HepG2 (cell line): ENCODE measurements around the gene PPP3R1. TPM values are rescaled to one million over a fixed set of nuclear protein-coding genes. Genes with fewer than 3 reads are reported as not detected.

Source experiments
- DR1 ChIP-seq: sonication (generic); formaldehyde crosslinking; IDR thresholded peaks from 2 replicates; pipeline ENCODE4 v1.8.0; 2021; ENCODE audit warnings: mild to moderate bottlenecking, missing genetic modification reagents, inconsistent platforms
- DZIP1 ChIP-seq: sonication (generic); formaldehyde crosslinking; IDR thresholded peaks from 2 replicates; pipeline ENCODE4 v1.5.0; 2020; ENCODE audit warnings: mild to moderate bottlenecking, missing genetic modification reagents
- GMEB2 ChIP-seq: IDR thresholded peaks from 2 replicates; pipeline ENCODE4 v1.6.1; 2016; ENCODE audit warnings: missing biosample characterization, missing genetic modification reagents, low read depth
- MBD4 ChIP-seq: IDR thresholded peaks from 2 replicates; pipeline ENCODE4 v1.6.1; 2012; ENCODE audit warnings: low read length, inconsistent platforms, borderline replicate concordance
- ZBTB1 ChIP-seq: sonication (generic); formaldehyde crosslinking; IDR thresholded peaks from 2 replicates; pipeline ENCODE4 v1.4.0; 2020; ENCODE audit warnings: missing genetic modification reagents, borderline replicate concordance
- ZNF138 ChIP-seq: sonication (generic); formaldehyde crosslinking; IDR thresholded peaks from 2 replicates; pipeline ENCODE4 v1.5.0; 2020; ENCODE audit warnings: mild to moderate bottlenecking, low read depth, missing genetic modification reagents
- ZNF710 ChIP-seq: sonication (generic); formaldehyde crosslinking; IDR thresholded peaks from 2 replicates; pipeline ENCODE4 v1.5.0; 2020; ENCODE audit warnings: mild to moderate bottlenecking, missing genetic modification reagents, borderline replicate concordance
- polyA plus RNA-seq, 8 experiments: library from polyadenylated mRNA; depleted of rRNA in 3 of 8; stranded (reverse) in 7 of 8; unstranded in 1 of 8; fragments of >200 nt; fragmentation: Illumina TruSeq in 4 of 8; extraction: Trizol in 4 of 8; gene quantifications; 2 replicates each; pipeline versions ENCODE4 v1.2.1 to v1.2.3, GENCODE V29; 2011 to 2016; ENCODE audit warnings: low read depth in 4 of 8, missing spikeins in 1 of 8, mixed read lengths in 1 of 8; ENCODE audit not compliant: insufficient read depth in 1 of 8
- total RNA-seq, 5 experiments: library from RNA; depleted of rRNA; stranded (reverse); fragments of >200 nt; fragmentation: Illumina TruSeq; extraction: Trizol; gene quantifications; 2 replicates each; pipeline ENCODE4 v1.2.3, GENCODE V29; 2016; ENCODE audit warnings: low read depth in 1 of 5

Gene PPP3R1
- total and polyA plus RNA-seq, 2 of the 13 experiments (the other 11 are each of a cell fraction or from before 2014, with no cell fraction given): 11.6 to 25.7 TPM

- TF ChIP-seq DZIP1 (CRISPR knock-in tag): no peak
- no peak for TF ChIP-seq ZNF710 (CRISPR knock-in tag)
- no peak for TF ChIP-seq ZBTB1 (CRISPR knock-in tag)
- no peak for TF ChIP-seq ZNF138 (CRISPR knock-in tag)
- TF ChIP-seq DR1: no peak
- TF ChIP-seq GMEB2: no peak
- no peak for TF ChIP-seq MBD4
These were observed 28.9 kb downstream of the PPP3R1 start (continued) for GRCh38 chr2:68223419-68223818.
